Mucosa of gallbladder (tissue), 1 donor: ENCODE data around the gene OR1L8. TPM values are rescaled to one million over a fixed set of nuclear protein-coding genes. Genes with fewer than 3 reads are reported as not detected.
"Not testable (repeated sequence)": the region's sequence is repeated elsewhere in the genome, so short reads cannot be mapped to it uniquely, and the experiment has no call there.

Source experiments
- DNase-seq: peaks from one replicate; pipeline ENCODE4 v3.0.0-alpha.2; 2020; ENCODE audit warnings: low spot score
- total RNA-seq: library from RNA; stranded (reverse); gene quantifications from one replicate; pipeline ENCODE4 v1.2.1, GENCODE V29; 2021
- donor health status: DM: no; HTN: no; CAD: no.

Gene OR1L8
- total RNA-seq: not detected

DNA sequence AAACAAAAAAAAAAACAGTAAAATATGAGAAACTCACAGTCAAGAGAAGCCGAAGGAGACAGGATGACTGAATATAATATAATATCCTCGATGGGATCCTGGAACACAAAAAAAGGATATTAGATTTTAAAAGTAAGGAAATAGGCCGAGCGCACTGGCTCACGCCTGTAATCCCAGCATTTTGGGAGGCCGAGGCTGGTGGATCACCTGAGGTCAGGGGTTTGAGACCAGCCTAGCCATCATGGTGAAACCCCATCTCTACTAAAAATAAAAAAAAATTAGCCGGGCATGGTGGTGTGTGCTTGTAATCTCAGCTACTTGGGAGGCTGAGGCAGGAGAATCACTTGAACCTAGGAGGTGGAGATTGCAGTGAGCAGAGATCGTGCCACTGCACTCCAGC is at the start of gene OR1L8:
Gene OR1L8 (minus strand): TSS at position 101 of the 400 bp plus-strand sequence. CDS start 14,907 bp downstream, outside the sequence.
- not testable (repeated sequence) for DNase-seq

DNA sequence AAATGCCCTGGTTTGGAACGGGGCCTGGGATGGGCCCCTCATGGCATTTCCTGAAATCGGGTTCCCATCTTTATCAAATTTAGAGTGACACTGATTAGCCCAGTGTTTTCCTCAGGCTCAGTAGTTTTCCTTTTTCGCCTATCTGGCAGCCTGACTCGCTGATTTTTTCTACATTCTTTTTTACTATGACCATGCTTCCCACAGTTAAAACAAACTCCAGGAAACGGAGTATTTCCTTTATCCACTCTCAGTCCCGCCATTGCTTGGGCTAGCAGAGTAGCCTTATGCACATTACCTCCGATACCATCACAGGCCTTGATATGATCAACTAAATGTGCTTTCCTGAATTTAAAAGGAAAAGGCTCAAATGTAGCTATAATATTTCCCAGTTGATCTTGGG is 36.8 kb upstream of the OR1L8 start:
- DNase-seq: no peak

DNA sequence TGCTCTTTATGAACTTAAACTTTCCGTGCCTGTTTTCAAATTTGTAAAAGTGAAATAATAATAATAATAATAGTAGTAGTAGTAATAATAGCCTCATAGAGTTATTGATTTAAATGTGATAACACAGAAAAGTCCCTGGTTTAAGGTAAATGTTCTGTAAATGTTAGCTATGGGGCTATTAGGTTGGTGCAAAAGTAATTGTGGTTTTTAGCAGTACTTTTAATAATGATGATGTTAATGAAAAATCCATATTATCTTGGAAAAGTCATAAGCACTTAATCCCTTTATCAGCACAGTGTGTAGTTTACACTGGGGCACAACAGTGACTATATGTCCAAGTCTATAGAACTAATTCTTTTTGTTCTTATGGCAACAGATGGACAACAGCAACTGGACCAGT is 31.2 kb upstream of the OR1L8 start, which contains the start of gene OR1Q1:
Gene OR1Q1 (plus strand): TSS at position 377 of the 400 bp plus-strand sequence. CDS start 0 bp downstream, at position 377.
- no peak for DNase-seq

- no peak for DNase-seq
Observed at GRCh38 chr9:122609804-122610203, 26.6 kb upstream of the OR1L8 start.

DNA sequence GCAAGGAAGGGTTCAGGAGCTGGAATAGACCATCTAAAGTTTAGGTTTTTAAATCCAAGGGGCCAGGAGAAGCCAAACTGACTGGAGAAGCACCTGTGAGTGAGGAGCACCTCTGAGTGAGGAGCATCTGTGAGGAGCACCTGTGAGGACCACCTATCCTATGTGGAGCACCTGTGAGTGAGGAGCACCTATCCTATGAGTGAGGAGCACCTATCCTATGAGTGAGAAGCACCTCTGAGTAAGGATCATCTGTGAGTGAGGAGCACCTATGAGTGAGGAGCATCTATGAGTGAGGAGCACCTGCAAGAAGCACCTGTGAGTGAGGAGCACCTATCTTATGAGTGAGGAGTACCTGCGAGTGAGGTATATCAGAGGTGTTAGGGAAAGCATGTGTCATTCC is 23.4 kb upstream of the OR1L8 start:
- DNase-seq: no peak

DNA sequence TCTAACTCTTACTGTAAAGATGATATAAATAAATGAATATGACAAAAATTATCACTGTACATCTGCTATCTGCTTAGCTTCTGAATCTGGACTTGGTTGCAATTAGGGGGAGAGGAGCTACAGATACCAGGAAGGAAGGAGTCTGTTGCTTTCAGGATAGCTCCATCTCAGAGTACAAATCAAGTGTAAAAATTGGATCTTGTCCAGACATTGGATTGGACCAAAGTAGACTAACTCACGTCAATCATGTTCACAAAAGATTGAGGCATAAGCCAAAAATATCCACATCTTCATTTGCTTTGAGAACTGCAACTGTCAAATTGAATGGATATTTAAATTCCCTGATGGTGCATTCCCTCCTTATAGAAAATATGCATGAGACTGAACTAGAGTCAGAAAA is 22.5 kb upstream of the OR1L8 start:
- DNase-seq: no peak

DNA sequence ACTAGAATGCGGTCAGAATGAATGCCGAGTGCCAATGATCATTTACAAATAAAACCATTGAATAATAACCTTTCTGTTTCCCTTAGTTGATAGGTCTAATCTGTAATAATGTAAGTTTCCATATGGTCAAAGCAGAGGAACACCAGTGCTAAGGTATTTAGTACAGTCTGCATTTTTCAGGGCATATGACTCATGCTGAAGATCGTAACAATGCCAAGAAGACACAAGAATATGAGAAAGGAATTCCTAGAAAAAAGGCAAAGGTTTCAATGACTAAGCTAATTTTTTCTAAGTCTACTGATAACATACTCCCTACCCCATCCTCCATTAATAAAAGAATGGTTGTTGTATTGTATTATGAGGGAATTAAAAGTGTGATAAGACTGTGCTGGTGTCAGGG is 2.8 kb downstream of the OR1L8 start:
- DNase-seq: no peak

GRCh38 chr9:122579874-122580273 is 3.3 kb downstream of the OR1L8 start:
- DNase-seq: no peak

DNA sequence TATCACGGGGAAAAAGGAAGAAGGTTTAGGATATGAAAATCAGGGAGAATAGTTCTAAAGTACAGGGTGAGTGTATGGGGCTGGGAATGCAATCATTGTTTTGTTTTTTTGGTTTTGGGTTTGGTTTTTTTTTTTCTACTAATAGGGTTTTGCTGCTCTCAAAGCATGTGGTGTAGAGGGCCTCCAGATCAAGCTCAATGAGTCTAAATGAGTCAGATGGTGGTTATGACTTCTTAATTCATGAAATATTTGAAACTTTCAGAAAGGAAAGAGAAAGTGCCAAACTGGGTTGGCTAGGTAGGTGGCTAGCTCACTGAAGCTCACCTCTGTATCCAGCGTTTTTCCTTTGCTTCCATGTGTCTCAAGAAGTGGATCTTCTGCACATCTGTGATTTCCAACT is 10.7 kb downstream of the OR1L8 start:
- DNase-seq: no peak

GRCh38 chr9:122567901-122568300 is 15.3 kb downstream of the OR1L8 start:
- DNase-seq: no peak

- DNase-seq: no peak
Observed at GRCh38 chr9:122562134-122562760, 20.9 kb downstream of the OR1L8 start.

DNA sequence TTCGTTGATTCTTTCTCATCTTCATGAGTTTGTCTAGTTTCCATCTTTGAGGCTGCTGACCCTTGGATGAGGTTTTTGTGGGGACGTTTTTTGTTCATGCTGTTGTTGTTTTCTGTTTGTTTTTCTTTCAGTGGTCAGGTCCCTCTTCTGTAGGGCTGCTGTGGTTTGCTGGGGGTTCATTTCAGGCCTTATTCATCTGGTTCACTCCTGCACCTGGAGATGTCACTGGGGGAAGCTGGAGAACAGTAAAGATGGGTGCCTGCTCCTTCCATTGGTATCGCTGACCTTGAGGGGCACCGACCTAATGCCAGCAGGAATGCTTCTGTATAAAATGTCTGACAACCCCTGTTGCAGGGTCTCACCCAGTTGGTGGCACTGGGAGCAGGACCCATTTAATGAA is 21.7 kb downstream of the OR1L8 start:
- DNase-seq: no peak

- no peak for DNase-seq
Observed at GRCh38 chr9:122552812-122553211, 30.4 kb downstream of the OR1L8 start, which contains the start of gene OR1N2. Gene OR1N2, plus strand, starts transcription at chr9:122553112. Its CDS starts 100 bp downstream, at chr9:122553212.

- DNase-seq: no peak
Observed at GRCh38 chr9:122551371-122551770, 31.8 kb downstream of the OR1L8 start.

GRCh38 chr9:122546196-122546595 is 37.0 kb downstream of the OR1L8 start:
- DNase-seq: no peak

- no peak for DNase-seq
Observed at GRCh38 chr9:122538757-122539156, 44.4 kb downstream of the OR1L8 start.

DNA sequence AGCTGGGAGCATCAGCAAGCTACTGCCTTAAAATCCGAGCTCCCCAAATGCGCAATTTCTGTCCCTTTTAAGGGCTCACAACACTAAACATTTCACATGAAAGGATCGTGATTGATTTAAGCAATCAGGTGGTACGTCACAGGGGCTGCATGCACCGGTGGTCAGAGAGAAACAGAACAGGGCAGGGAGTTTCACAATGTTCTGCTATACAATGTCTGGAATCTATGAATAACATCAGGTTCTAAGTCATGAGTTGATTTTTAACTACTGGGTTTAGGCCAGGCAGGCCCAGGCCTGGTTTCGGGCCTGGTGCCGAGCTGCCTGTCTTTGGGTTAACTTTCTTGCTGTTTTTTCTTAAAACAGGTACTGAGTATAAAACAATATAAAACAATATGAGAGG is 46.1 kb downstream of the OR1L8 start:
- not testable (repeated sequence) for DNase-seq

GRCh38 chr9:122536134-122536533 is 47.0 kb downstream of the OR1L8 start:
- no peak for DNase-seq

DNA sequence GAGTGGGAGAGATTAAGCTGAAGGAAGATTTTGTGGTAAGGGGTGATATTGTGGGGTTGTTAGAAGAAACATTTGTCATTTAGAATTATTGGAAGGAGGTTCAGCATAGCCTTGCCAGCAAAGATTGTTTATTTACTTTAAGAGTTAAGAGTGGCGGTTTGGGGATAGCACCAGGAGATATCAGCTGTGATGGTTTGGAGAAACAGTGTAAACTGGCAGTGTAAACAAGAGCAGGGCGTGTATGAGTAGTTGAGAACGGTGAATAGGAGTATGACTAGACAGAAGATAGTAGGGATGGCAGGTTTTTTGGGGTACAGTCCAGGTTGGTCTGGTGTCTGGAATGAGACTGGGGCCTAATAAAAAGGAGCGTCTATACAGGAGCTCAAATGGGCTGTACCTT is 52.0 kb downstream of the OR1L8 start:
- DNase-seq: not testable (repeated sequence)

DNA sequence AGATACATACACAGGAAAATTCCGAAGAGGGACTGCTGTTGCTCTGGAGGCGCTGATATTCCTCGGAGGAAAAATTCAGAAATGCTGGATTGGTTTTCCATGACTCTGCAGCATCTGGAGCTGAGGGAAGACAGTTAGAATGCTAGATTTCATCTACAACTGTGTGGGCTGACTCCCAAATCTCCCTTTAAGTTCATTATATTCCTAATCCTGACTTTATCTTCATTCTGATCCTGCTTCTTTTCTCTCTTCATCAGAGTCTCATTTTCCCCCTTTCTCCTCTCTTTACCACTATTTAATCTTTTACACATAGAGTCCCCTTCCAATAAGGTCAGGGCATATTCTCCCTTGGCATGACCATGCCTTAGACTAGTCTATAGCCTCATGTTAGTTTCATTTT is 56.0 kb downstream of the OR1L8 start, which contains the start of gene OR1N1:
Gene OR1N1 (minus strand): TSS at position 101 of the 400 bp plus-strand sequence. CDS start 0 bp downstream, at position 101.
- DNase-seq: no peak

DNA sequence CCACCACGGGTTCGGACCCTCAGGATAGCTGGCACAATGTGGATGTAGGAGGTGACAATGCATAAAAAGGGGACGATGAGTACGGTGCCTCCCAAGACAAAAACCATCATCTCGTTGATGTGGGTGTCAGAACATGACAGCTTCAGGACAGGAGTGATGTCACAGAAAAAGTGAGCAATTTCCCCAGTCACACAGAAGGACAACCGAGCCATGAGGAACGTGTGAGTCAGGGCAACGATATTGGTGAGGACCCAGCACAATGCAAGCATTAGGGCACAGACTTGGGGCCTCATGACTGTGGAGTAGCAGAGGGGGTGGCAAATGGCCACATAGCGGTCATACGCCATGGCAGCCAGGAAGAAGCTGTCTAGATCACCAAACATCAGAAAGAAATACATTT is 56.6 kb downstream of the OR1L8 start:
- no peak for DNase-seq

DNA sequence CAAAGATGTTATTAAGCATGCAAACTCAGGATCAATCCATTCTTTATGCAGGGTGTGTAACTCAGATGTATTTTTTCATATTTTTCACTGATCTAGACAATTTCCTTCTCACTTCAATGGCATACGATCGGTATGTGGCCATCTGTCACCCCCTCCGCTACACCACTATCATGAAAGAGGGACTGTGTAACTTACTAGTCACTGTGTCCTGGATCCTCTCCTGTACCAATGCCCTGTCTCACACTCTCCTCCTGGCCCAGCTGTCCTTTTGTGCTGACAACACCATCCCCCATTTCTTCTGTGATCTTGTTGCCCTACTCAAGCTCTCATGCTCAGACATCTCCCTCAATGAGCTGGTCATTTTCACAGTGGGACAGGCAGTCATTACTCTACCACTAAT is 63.8 kb downstream of the OR1L8 start:
- DNase-seq: no peak

DNA sequence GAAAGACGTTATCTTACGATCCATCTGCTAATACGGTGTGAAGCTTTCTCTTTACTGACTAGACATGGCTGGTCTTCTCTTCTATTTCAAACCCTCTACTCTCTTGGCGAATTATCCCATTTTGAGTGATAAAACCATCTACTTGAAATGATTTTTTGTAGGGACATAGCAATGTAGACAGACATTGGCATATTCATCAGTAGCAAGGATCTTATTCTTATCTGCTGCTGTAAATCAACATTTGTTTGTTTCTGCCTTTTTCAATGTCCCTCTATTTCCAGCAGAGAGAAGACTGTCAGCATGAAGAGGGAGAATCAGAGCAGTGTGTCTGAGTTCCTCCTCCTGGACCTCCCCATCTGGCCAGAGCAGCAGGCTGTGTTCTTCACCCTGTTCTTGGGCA is 64.3 kb downstream of the OR1L8 start, which contains the start of gene OR1J4:
Gene OR1J4 (plus strand): TSS at position 301 of the 400 bp plus-strand sequence. CDS start 0 bp downstream, at position 301.
- DNase-seq: no peak

DNA sequence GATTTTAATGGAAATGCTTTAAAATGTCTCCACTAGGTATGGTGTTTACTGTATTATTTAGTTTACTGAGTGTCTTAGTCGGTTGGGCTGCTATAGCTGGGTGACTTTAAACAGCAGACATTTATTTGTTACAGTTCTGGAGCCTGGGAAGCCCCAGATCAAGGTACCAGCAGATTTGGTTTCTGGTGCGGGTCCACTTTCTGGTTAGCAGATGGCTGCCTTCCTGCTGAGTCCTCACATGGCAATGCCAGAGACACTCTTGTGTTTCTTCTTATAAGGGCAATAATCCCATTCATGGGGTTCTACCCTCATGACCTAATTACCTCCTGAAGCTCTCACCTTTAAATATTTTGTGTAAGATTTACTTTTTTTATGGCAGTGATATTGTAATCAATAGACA is 65.0 kb downstream of the OR1L8 start:
- DNase-seq: no peak
